Right lobe of liver (tissue), 6 donors: Measurements from ENCODE around the gene FIZ1. TPM values are rescaled to one million over a fixed set of nuclear protein-coding genes. Genes with fewer than 3 reads are reported as not detected.

ENCODE experiments used
- ATAC-seq, 4 donors: fragments of 200-7000 bp; cut with Tn5 transposase; one replicate each; pipeline ENCODE4 v1.9.1; 2020; ENCODE audit warnings: mild to moderate bottlenecking in 4 of 4, moderate library complexity in 4 of 4
- DNase-seq, 3 donors: peaks; one replicate each; pipeline ENCODE4 v3.0.0-alpha.2; 2020
- H3K27ac ChIP-seq, 3 donors: fragments of 200-600 bp; one replicate each; pipeline ENCODE4 v1.8.0; 2022
- H3K27me3 ChIP-seq, 2 donors: fragments of 200-600 bp; one replicate each; pipeline ENCODE4 v1.8.0; 2022
- H3K36me3 ChIP-seq, 4 donors: fragments of 200-600 bp; sonication (generic) in 1 of 4; one replicate each; pipeline versions ENCODE4 v1.5.1 to v1.8.0; 2017 to 2022; ENCODE audit warnings: control low read depth in 1 of 4
- H3K4me1 ChIP-seq, 4 donors: fragments of 200-600 bp; sonication (generic) in 1 of 4; one replicate each; pipeline versions ENCODE4 v1.5.1 to v1.8.0; 2017 to 2022; ENCODE audit warnings: control low read depth in 1 of 4
- H3K4me3 ChIP-seq, 3 donors: fragments of 200-600 bp; one replicate each; pipeline ENCODE4 v1.8.0; 2022
- H3K9me3 ChIP-seq, 4 donors: fragments of 200-600 bp; sonication (generic) in 1 of 4; one replicate each; pipeline versions ENCODE4 v1.5.1 to v1.8.0; 2017 to 2022; ENCODE audit warnings: control low read depth in 1 of 4
- POLR2A ChIP-seq: fragments of 450-650 bp; IDR thresholded peaks from one replicate; pipeline ENCODE4 v1.6.1; 2017; ENCODE audit warnings: antibody characterized with exemption, mild to moderate bottlenecking
- WGBS: methylation state at CpG from one replicate; pipeline ENCODE4 v1.1.6; 2018; ENCODE audit warnings: low coverage, low lambda C conversion rate; ENCODE audit not compliant: insufficient coverage; ENCODE audit errors: missing lambda C conversion rate; 5-methylcytosine and 5-hydroxymethylcytosine counted together
- intact Hi-C, 2 donors: fragments of 100-400 bp; cut with DNase I; formaldehyde crosslinking; loops; one replicate each; pipeline versions ENCODE4 v1.11.2 to v1.14.1; 2022
- total RNA-seq, 6 experiments: library from RNA; depleted of rRNA in 2 of 6; stranded (reverse); fragments of >200 nt in 2 of 6; fragmentation: NEBNext Ultra II Directional in 3 of 6; extraction: Animal tissue kit (Norgen Biotek cat#: 25700) in 3 of 6; gene quantifications; one replicate each; pipeline versions ENCODE4 v1.1.0 to v1.2.4, GENCODE V29; 2016 to 2023
- TF ChIP-seq, protein P1 (sequence below), 4 donors: fragments of 200-600 bp in 3 of 4; fragments of 450-650 bp in 1 of 4; IDR thresholded peaks; one replicate each; pipeline versions ENCODE4 v1.5.1 to v1.8.0; 2016 to 2022; ENCODE audit warnings: antibody characterized with exemption in 4 of 4, mild to moderate bottlenecking in 2 of 4
- donor health status: DM: no; HTN: yes; CAD: no.
- donor health status: DM: no; HTN: no; CAD: no.
- donor health status: DM: no; HTN: no; CAD: no.
- donor health status: DM: no; HTN: yes; CAD: no.
- donor health status: DM: no; HTN: yes; CAD: no.

FIZ1 gene
- total RNA-seq, 6 experiments from 2014 or later, result 3.0 to 13.1 (median 5.1) TPM

DNA sequence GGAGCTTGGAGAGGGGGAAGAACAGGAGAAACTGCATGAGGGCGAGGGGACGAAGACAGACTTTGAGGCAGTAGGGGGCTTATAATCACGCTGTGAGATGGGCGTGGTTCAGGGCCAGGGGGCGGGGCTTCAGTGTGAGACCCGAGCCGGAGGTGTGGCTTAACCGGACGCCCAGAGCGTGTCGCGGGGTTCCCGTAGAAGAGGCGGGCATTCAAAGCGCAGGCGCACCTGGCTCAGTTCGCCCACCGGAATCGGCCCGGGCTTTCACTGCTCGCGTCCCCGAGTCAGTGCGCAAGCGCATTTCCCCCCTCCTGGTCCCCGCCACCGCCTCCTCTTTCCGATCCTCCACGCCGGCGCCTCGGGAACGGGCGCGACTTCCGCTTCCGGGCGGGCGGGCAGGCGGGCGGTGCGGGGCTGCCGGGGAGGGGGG lies 5.9 kb upstream of the FIZ1 start:
- intact Hi-C loops, result loop anchor here in 1 of 2 donors (5.0 kb wide), 1 partner anchor 88 kb away; no protein-coding TSS in a partner anchor
- peak overlapping the region; percentile 76 to 83 (median 79) for H3K27ac ChIP-seq
- peak overlapping the region; percentile 50 to 81 (median 77) for H3K4me3 ChIP-seq
- peaks cover 0 to 13% (median 5%) of the 10 kb centered on the region in 4 donors for H3K4me1 ChIP-seq
- no peaks in the 10 kb centered on the region for H3K27me3 ChIP-seq
- DNase-seq (peak; percentile 97 to 98 (median 97)), ATAC-seq (peak; percentile 81 to 87 (median 84))
- no peaks in the 10 kb centered on the region for H3K36me3 ChIP-seq
- 0% methylated on average over 2 of the region's 43 CpGs for WGBS
- no peaks in the 10 kb centered on the region for H3K9me3 ChIP-seq
- TF ChIP-seq, protein P1, sequence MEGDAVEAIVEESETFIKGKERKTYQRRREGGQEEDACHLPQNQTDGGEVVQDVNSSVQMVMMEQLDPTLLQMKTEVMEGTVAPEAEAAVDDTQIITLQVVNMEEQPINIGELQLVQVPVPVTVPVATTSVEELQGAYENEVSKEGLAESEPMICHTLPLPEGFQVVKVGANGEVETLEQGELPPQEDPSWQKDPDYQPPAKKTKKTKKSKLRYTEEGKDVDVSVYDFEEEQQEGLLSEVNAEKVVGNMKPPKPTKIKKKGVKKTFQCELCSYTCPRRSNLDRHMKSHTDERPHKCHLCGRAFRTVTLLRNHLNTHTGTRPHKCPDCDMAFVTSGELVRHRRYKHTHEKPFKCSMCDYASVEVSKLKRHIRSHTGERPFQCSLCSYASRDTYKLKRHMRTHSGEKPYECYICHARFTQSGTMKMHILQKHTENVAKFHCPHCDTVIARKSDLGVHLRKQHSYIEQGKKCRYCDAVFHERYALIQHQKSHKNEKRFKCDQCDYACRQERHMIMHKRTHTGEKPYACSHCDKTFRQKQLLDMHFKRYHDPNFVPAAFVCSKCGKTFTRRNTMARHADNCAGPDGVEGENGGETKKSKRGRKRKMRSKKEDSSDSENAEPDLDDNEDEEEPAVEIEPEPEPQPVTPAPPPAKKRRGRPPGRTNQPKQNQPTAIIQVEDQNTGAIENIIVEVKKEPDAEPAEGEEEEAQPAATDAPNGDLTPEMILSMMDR (IDR thresholded peaks at IDR 0.05), result no peak

DNA sequence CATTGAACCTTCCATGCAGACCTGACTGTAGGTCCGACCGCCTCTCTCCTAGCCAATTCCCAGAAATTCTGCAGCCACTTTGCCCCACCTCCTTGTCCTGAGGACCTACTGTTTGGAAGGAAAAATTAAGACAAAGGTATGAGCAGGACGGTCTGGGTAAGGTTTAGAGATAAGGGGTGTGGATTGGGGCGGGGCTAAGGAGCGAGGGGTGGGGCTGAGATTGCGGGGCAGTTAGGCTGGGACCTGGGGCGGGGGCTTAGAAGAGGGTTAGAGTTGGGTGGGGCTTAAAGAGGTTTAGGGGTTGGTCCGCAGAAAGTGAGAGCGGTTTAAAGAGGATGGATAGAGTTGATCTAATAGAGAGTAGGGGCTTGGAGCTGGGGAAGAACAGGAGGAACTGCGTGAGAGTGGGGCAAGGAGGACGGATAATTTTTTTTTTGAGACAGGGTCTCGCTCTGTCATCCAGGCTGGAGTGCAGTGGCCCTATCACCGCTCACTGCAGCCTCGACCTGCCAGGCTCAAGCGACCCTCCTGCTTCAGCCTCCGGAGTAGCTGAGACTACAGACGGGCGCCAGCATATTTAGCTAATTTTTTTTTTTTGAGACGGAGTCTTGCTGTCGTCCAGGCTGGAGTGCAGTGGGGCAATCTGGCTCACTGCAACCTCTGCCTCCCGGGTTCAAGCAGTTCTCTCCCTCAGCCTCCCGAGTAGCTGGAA lies 4.4 kb upstream of the FIZ1 start:
- Histone ChIP-seq H3K4me1 (peaks cover 0 to 13% (median 5%) of the 10 kb centered on the region in 4 donors), H3K9me3 (no peaks in the 10 kb centered on the region), H3K4me3 (no peak overlapping the region), H3K27ac (peak overlapping the region in 1 of 3 donors; percentile 83), H3K27me3 (no peaks in the 10 kb centered on the region), H3K36me3 (no peaks in the 10 kb centered on the region)
- intact Hi-C loops, result no loop called here
- no peak for TF ChIP-seq POLR2A
- TF ChIP-seq, protein P1 (IDR thresholded peaks at IDR 0.05), result no peak
- no peak for DNase-seq
- 68% methylated on average over 15 of the region's 22 CpGs for WGBS
- ATAC-seq, result no peak

DNA sequence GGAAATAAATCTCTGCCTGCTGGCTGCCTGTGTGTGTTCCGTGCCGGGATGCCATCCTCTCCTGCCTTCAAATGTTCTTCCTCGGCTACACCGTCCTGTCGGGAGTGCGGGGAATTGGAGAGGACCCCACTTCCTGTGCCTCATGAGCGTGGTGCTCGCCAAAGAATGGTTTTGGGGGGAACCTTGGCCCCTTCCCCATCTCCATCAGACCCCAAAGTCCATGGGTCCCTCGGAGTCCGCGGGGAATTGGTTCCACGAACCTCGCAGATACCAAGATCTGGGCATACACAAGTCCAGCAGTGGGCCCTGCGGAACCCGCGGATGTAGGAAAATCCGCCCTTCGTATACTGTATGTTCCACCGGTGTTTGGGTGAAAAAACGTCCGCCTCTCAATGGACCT lies 3.8 kb upstream of the FIZ1 start:
- Histone ChIP-seq H3K27me3 (no peaks in the 10 kb centered on the region), H3K27ac (no peak overlapping the region), H3K4me1 (peaks cover 0 to 13% (median 5%) of the 10 kb centered on the region in 4 donors), H3K4me3 (no peak overlapping the region), H3K9me3 (no peaks in the 10 kb centered on the region), H3K36me3 (no peaks in the 10 kb centered on the region)
- DNase-seq, result no peak
- TF ChIP-seq POLR2A, result no peak
- TF ChIP-seq, protein P1 (IDR thresholded peaks at IDR 0.05), result no peak
- intact Hi-C loops, result no loop called here
- WGBS, result 83% methylated on average over 13 of the region's 21 CpGs
- ATAC-seq, result no peak

DNA sequence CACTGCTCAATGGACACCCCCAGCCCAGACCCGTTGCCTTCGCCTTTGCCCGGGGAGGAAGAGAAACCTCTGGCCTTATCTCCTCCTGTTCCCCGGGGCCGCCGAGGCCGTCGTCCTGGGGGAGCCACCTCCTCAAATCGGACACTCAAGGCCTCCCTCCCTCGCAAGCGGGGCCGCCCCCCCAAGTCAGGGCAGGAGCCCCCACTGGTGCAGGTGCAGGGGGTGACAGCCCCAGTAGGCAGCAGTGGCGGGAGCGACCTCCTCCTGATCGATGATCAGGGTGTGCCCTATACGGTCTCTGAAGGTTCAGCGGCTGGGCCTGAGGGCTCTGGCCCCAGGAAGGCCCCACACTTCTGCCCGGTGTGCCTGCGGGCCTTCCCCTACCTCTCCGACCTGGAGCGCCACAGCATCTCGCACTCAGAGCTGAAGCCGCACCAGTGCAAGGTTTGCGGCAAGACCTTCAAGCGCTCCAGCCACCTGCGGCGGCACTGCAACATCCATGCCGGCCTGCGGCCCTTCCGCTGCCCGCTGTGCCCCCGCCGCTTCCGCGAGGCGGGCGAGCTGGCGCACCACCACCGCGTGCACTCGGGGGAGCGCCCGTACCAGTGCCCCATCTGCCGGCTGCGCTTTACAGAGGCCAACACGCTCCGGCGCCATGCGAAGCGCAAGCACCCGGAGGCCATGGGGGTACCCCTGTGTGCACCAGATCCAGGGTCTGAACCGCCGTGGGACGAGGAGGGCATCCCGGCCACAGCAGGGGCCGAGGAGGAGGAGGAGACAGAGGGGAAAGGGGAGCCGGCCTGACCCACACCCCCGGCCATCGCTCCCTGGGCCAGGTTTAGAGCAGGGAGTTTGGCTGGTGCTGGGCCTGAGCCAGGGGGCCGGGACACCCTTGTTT lies 3.0 kb upstream of the FIZ1 start:
- H3K4me3 ChIP-seq, result no peak overlapping the region
- WGBS, result 90% methylated on average over 24 of the region's 60 CpGs
- TF ChIP-seq, protein P1 (IDR thresholded peaks at IDR 0.05), result no peak
- no peak overlapping the region for H3K27ac ChIP-seq
- H3K9me3 ChIP-seq, result no peaks in the 10 kb centered on the region
- DNase-seq (peak in 1 of 3 donors; percentile 49), ATAC-seq (no peak)
- peaks cover 0 to 13% (median 5%) of the 10 kb centered on the region in 4 donors for H3K4me1 ChIP-seq
- intact Hi-C loops, result no loop called here
- H3K36me3 ChIP-seq, result peaks cover 0 to 2% (median 0%) of the 10 kb centered on the region in 4 donors
- H3K27me3 ChIP-seq, result no peaks in the 10 kb centered on the region
